Panc1 (cell line): ENCODE results near the gene CNTN4. TPM values are rescaled to one million over a fixed set of nuclear protein-coding genes. Genes with fewer than 3 reads are reported as not detected.

Source experiments
- ATAC-seq: fragments of 200-7000 bp; cut with Tn5 transposase; 2 replicates; pipeline ENCODE4 v1.9.1; 2020; ENCODE audit warnings: mild to moderate bottlenecking, moderate library complexity
- BruUV-seq: library from RNA; stranded (reverse); fragments of 400-500 nt; replicated peaks from 2 replicates; lab custom pipeline; 2021; lab: Mats Ljungman, UMichigan
- CTCF ChIA-PET: fragments of 300-600 bp; sonication (Branson Sonifier 250); formaldehyde crosslinking; loops from one replicate; lab custom pipeline; 2022; ENCODE audit warnings: antibody characterized with exemption; lab: Charles Lee
- POLR2A ChIA-PET: fragments of 300-600 bp; sonication (Branson Sonifier 250); formaldehyde crosslinking; loops from one replicate; lab custom pipeline; 2022; ENCODE audit warnings: antibody characterized with exemption; lab: Charles Lee
- DNase-seq: peaks from one replicate; pipeline ENCODE4 v3.0.0-alpha.2; 2010; ENCODE audit warnings: low read depth, low spot score
- H3K27ac ChIP-seq: 2 replicates; pipeline ENCODE4 v1.5.1; 2011; ENCODE audit warnings: mild to moderate bottlenecking, low read length, inconsistent platforms
- H3K27me3 ChIP-seq: fragments of 200-500 bp; sonication (Bioruptor generic); 2 replicates; pipeline ENCODE4 v1.6.0; 2014; ENCODE audit warnings: low read length, inconsistent platforms; ENCODE audit not compliant: control insufficient read depth, insufficient read depth
- H3K36me3 ChIP-seq: fragments of 200-500 bp; sonication (Bioruptor generic); 2 replicates; pipeline ENCODE4 v1.5.1; 2014; ENCODE audit warnings: inconsistent platforms, mild to moderate bottlenecking, low read length, moderate library complexity; ENCODE audit not compliant: control insufficient read depth, insufficient read depth
- H3K4me1 ChIP-seq: 2 replicates; pipeline ENCODE4 v1.5.1; 2011; ENCODE audit warnings: inconsistent platforms, mild to moderate bottlenecking, low read length, moderate library complexity; ENCODE audit not compliant: control insufficient read depth, insufficient read depth
- H3K4me3 ChIP-seq, 2 experiments: 2 replicates each; pipeline ENCODE4 v1.5.1; 2011 to 2012; ENCODE audit warnings: low read depth in 2 of 2, low read length in 2 of 2, mild to moderate bottlenecking in 2 of 2, inconsistent platforms in 1 of 2, moderate library complexity in 1 of 2
- H3K9me3 ChIP-seq: fragments of 200-500 bp; sonication (Bioruptor generic); 2 replicates; pipeline ENCODE4 v1.5.1; 2014; ENCODE audit warnings: low read depth, mild to moderate bottlenecking, inconsistent platforms, low read length, moderate library complexity; ENCODE audit not compliant: control insufficient read depth, insufficient read depth
- POLR2AphosphoS5 ChIP-seq: IDR thresholded peaks from 2 replicates; pipeline ENCODE4 v1.6.1; 2012; ENCODE audit warnings: mild to moderate bottlenecking, low read depth, low read length, moderate library complexity
- SIN3A ChIP-seq: IDR thresholded peaks from 2 replicates; pipeline ENCODE4 v1.6.1; 2012; ENCODE audit warnings: low read depth, mild to moderate bottlenecking, low read length, moderate library complexity, borderline replicate concordance; ENCODE audit not compliant: insufficient read depth
- TCF7L2 ChIP-seq: IDR thresholded peaks from 2 replicates; pipeline ENCODE4 v1.6.1; 2011; ENCODE audit warnings: mild to moderate bottlenecking, low read depth, low read length, inconsistent platforms
- in situ Hi-C: cut with HindIII; loops from 2 replicates; pipeline ENCODE4 v1.10.0; 2016; ENCODE audit warnings: low sequenced_read_pairs, low pct_unique_long_range_greater_than_20kb
- intact Hi-C: fragments of 100-400 bp; cut with micrococcal nuclease; formaldehyde crosslinking; loops from one replicate; pipeline ENCODE4 v1.10.0; 2022; ENCODE audit not compliant: unreplicated experiment
- total RNA-seq: library from RNA; stranded (reverse); gene quantifications from one replicate; pipeline ENCODE4 v1.2.1, GENCODE V29; 2021; ENCODE audit not compliant: unreplicated experiment
- TF ChIP-seq, protein P1 (sequence below): fragments of 450-650 bp; IDR thresholded peaks from 2 replicates; pipeline ENCODE4 v1.5.1; 2017; ENCODE audit warnings: mild to moderate bottlenecking
- TF ChIP-seq, protein P2 (sequence below), 2 experiments: IDR thresholded peaks; 2 replicates each; pipeline ENCODE4 v1.6.1; 2011 to 2012; ENCODE audit warnings: low read depth in 2 of 2, control low read depth in 1 of 2, low read length in 1 of 2, mild to moderate bottlenecking in 1 of 2, moderate library complexity in 1 of 2; ENCODE audit not compliant: insufficient read depth in 1 of 2

Gene CNTN4
- total RNA-seq, 1 experiment from 2014 or later: not detected

DNA sequence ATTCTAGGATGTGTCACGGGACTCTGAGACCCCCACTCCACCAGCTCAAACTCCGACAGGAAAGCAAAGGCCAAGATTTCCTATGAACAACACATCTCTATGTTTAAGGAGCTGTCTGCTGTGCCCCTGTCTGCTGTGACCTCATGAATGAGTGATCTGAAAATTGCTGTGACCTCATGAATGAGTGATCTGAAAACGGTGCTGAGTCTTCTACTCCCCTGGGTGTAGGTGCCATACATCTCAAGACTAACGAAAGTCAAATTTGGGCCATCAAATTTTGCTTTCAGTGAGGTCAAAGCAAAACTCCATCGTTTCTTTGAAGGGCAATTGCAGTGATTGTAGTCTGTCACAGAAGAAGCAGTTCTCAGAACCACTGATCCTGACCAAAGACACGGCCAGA lies 987.1 kb downstream of the CNTN4 start:
- Histone ChIP-seq H3K9me3 (no peaks in the 10 kb centered on the region), H3K27me3 (no peaks in the 10 kb centered on the region), H3K4me1 (no peaks in the 10 kb centered on the region), H3K27ac (no peak overlapping the region), H3K36me3 (no peaks in the 10 kb centered on the region), H3K4me3 (no peak overlapping the region)
- TF ChIP-seq SIN3A (no peak), TCF7L2 (no peak), POLR2AphosphoS5 (no peak)
- TF ChIP-seq, protein P1, sequence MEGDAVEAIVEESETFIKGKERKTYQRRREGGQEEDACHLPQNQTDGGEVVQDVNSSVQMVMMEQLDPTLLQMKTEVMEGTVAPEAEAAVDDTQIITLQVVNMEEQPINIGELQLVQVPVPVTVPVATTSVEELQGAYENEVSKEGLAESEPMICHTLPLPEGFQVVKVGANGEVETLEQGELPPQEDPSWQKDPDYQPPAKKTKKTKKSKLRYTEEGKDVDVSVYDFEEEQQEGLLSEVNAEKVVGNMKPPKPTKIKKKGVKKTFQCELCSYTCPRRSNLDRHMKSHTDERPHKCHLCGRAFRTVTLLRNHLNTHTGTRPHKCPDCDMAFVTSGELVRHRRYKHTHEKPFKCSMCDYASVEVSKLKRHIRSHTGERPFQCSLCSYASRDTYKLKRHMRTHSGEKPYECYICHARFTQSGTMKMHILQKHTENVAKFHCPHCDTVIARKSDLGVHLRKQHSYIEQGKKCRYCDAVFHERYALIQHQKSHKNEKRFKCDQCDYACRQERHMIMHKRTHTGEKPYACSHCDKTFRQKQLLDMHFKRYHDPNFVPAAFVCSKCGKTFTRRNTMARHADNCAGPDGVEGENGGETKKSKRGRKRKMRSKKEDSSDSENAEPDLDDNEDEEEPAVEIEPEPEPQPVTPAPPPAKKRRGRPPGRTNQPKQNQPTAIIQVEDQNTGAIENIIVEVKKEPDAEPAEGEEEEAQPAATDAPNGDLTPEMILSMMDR: no peak
- TF ChIP-seq, protein P2, sequence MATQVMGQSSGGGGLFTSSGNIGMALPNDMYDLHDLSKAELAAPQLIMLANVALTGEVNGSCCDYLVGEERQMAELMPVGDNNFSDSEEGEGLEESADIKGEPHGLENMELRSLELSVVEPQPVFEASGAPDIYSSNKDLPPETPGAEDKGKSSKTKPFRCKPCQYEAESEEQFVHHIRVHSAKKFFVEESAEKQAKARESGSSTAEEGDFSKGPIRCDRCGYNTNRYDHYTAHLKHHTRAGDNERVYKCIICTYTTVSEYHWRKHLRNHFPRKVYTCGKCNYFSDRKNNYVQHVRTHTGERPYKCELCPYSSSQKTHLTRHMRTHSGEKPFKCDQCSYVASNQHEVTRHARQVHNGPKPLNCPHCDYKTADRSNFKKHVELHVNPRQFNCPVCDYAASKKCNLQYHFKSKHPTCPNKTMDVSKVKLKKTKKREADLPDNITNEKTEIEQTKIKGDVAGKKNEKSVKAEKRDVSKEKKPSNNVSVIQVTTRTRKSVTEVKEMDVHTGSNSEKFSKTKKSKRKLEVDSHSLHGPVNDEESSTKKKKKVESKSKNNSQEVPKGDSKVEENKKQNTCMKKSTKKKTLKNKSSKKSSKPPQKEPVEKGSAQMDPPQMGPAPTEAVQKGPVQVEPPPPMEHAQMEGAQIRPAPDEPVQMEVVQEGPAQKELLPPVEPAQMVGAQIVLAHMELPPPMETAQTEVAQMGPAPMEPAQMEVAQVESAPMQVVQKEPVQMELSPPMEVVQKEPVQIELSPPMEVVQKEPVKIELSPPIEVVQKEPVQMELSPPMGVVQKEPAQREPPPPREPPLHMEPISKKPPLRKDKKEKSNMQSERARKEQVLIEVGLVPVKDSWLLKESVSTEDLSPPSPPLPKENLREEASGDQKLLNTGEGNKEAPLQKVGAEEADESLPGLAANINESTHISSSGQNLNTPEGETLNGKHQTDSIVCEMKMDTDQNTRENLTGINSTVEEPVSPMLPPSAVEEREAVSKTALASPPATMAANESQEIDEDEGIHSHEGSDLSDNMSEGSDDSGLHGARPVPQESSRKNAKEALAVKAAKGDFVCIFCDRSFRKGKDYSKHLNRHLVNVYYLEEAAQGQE (IDR thresholded peaks at IDR 0.05; ENCODE audit: insufficient read depth in 1 of 2, low read depth in 2 of 2, low read length in 1 of 2): no peak
- ChIA-PET POLR2A (no interaction called here), CTCF (no interaction called here)
- intact Hi-C loops: no loop called here
- DNase-seq (no peak), ATAC-seq (no peak)
- BruUV-seq: no TSS peak
- in situ Hi-C loops: no loop called here

DNA sequence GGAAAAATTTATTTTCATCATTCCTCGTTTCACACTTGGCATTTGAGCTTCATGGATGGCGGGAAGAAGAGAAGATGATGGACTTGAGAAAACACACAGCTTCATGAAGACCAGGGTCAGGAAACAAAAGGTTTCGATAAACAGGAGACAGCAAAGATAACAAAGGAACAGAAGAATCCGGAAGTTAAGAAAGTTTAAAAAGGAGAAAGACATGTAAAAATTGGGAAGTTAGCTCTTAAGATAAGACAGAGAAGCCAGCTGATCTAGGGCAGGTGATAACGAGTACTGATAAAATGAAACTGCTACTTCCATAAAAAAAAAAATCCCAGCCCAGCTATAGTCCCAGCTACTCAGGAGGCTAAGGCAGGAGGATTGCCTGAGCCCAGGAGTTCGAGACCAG lies 987.6 kb downstream of the CNTN4 start:
- Histone ChIP-seq H3K9me3 (no peaks in the 10 kb centered on the region), H3K27me3 (no peaks in the 10 kb centered on the region), H3K27ac (no peak overlapping the region), H3K4me3 (no peak overlapping the region), H3K36me3 (no peaks in the 10 kb centered on the region), H3K4me1 (no peaks in the 10 kb centered on the region)
- ATAC-seq (no peak), DNase-seq (no peak)
- TF ChIP-seq, protein P2 (IDR thresholded peaks at IDR 0.05; ENCODE audit: insufficient read depth in 1 of 2, low read depth in 2 of 2, low read length in 1 of 2): no peak
- TF ChIP-seq TCF7L2 (no peak), POLR2AphosphoS5 (no peak), SIN3A (no peak)
- TF ChIP-seq, protein P1: no peak
- POLR2A ChIA-PET: no interaction called here
- no TSS peak for BruUV-seq
- intact Hi-C loops (no loop called here), in situ Hi-C loops (no loop called here)
- CTCF ChIA-PET: no interaction called here
